GM03348 (cell line): ENCODE measurements around the gene DUOXA2.
"Not testable (repeated sequence)": the region's sequence is repeated elsewhere in the genome, so short reads cannot be mapped to it uniquely, and the experiment has no call there.

ENCODE experiments used
- DNase-seq: peaks from one replicate; pipeline ENCODE4 v3.0.0; 2012; ENCODE audit warnings: low spot score

DUOXA2 gene

GRCh38 chr15:45097466-45097865 lies 16.7 kb upstream of the DUOXA2 start:
- DNase-seq: no peak

- DNase-seq: no peak
These were observed 14.5 kb upstream of the DUOXA2 start for GRCh38 chr15:45099549-45100165.

- no peak for DNase-seq
These were observed 13.1 kb upstream of the DUOXA2 start for GRCh38 chr15:45100884-45101625.

DNA sequence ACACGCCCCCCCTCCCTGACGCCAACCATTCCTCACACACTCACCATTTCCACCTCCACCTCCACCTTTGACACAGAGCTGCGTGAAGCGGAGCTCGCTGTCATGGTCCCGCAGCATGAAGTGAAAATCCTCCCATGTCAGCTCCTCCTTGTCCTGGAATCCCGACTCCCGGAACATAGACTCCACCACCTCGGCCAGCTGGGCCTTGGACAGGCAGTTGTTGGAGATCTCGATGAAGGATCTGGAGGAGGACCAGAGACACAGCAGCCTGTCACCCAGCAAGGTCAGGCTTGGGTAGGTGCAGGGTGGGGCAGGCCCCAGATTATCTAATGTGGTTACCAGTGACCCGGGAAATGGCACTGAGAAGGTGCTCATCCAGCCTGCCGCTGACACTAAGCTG lies 12.4 kb upstream of the DUOXA2 start:
- no peak for DNase-seq

GRCh38 chr15:45102226-45102625 lies 11.9 kb upstream of the DUOXA2 start:
- DNase-seq: no peak

DNA sequence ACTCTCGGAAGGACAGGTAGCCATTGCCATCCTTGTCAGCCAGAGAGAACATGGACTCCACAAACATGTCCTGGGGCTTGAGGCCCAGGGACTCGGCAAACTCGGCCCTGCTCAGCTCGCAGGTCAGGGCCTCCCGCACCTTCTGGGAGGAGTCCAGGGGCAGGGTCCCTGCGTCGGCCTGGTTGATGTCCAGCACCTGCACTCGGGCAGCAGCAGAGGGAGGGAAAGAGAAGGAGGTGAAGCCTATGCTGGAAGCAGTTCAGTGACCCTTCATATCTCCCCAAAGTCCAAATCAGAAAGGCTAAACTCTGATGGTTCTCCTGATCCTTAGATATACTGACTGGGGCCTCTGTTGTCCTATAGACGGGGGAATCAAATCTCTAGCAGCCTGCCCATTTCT lies 10.0 kb upstream of the DUOXA2 start:
- DNase-seq: not testable (repeated sequence)

DNA sequence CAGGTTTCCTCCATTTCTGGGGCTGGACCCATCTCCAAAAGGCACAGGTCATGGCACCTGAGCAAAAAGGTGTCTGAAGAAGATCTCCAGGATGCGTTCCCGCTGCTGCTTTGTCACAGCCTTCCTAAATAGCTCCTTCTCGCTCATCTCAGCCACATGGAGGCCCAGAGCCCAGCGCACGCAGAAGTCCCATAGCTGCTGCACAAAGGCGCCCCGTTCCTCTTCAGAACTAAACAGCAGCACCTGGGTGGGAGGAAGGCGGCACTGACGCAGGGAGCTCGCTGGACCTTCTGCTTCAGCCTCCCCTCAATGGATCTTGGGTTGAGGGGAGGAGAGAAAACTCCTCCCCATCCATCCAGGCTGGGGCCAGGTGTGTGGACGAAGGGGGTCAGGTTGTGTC lies 8.5 kb upstream of the DUOXA2 start:
- no peak for DNase-seq

DNA sequence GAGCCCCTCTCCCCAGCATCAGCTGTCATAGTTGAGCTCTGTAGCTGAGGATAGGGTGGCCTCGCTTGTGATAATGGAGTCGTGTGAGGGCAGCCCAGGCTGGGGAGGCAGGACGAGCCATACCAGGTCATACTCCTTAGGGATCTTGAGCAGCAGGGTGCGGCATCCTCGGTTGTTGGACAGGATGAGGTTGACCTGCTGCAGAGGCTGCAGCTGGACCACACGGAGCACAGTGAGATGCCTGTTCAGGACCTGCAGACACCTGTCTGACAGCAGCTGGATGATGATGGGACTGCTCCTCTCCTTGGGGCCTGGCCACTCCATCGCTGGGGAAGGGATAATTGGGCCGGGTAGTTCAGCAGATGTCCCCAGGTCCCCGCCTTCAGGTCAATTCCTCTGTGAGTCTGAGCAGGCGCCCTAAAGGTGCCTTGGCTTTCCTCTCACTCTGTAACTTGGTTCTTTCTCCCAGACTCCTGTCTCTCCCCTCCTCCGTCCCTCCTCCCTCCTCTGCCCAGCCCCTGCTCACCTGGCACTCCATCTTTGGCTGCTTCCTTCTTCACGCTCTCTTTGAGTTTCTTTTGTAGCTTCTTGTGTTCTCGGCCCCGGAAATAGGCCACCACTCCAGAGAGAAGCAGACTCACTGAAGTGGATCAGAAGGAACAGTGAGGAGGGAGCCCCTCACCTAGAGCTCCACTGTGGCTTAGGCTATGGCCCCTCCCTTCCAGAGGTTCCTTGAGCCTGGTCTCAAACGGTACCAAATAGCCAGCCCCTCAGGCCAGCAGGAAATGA lies 7.9 kb upstream of the DUOXA2 start:
- DNase-seq: no peak

DNA sequence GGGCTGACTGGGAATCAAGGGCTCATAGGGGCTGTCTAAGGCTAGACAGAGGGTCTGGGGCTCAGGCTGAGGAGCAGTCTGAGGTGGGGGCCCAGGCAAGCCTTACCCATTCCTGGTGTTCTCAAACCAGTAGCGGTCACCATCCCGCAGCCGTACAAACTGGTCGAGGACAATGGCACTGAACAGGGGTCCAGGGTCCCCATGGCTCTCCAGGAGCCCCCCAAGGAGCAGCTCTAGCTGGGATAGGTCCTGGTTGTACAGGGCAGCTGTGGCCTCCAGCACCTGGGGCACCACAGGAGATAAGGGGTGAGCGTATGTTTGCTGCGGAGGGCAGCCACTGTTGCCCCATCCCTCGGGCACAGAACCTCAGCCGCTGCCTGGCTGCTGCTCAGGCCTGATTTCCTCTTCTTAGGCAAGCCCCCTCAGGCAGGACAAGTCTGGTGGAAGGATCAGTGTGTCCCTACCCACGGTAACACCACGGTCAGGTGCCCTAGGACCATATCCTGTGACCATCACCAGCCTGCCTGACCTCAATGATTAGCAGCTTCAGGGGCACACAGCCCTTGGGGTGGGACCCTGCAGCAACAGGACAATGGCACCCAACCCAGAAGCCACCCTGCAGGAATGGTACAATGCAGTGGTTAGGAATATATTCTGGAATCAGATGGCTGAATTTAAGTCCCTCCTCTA lies 6.0 kb upstream of the DUOXA2 start:
- DNase-seq: no peak

GRCh38 chr15:45110256-45110820 lies 3.8 kb upstream of the DUOXA2 start:
- no peak for DNase-seq

GRCh38 chr15:45111390-45112142 lies 2.6 kb upstream of the DUOXA2 start:
- no peak for DNase-seq

DNA sequence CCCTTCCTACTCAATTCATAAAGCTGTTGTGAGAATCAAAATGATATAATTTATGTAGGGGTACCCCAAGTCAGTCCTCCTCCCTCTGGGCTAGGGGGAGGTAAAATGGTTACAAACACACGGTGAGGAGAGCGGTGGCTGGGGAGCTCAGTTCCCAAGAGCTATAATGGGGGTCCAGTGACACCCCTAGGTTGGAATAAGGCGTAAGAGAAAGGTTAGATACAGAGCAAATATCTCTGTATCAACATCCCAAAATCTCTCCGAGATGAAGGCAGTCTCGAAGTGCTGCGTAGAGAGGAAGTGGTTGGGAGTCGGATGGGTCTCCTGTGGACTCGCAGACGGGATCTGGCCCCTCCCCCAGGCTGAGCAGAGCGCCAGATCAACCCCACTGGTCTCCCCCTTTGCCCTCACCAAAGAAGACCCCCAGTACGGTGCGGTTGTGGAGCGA lies 2.0 kb upstream of the DUOXA2 start:
- no peak for DNase-seq

DNA sequence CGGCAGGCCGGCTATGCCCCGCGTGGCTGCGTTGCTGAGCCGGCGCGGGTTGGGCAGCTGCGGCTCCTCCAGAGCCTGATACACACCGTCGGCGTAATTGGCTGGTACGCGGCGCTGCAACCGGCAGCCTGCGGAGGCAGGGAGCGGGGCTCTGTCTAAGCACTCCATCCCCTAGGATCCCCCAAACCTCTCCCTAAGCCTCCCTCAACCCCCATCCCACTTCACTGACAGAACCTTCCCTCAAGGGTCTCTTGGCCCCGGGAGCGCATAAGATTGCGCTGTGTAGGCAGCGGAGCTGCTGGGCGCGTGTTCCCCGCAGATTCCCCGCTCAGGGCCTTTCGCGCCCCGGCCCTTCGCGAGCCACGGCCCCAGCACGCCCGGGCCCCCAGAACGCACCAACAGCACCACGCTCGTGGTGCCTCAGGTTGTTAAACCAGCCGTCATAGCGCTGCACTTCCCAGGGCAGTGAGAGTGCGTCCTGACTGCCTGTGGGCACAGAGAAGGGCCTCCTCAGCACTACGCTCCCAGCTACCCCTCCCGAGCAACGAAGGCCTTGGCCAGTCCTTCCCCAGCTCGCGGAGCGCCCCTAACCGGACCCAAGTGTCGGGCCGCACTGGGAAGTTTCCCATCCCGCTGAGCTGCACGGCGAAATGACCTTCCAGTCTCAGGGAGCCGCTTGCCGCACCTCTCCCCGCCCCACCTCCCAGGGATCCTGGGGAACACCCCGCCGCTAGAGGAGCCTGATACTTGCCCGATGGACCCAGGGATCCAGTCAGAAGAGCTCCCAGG lies 1.3 kb upstream of the DUOXA2 start:
- no peak for DNase-seq

GRCh38 chr15:45113380-45113990 lies 641 bp upstream of the DUOXA2 start:
- DNase-seq: no peak

DNA sequence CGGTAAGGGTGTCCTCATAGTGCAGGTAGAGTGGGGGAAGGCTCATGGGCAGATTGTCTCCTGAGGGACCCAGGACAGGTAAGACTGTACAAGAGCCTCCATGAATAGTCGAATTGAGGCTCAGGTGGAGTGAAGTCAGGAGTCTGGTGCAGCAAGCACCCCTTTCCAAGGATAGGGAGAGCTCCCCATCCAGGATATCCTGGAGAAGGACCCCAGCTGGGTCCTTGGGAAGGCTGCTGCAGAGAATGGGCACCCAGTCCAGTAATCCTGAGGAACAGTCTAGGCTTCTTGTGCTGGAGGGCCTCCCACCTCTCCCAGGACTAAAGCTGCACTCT lies 592 bp downstream of the DUOXA2 start:
- DNase-seq: no peak

DNA sequence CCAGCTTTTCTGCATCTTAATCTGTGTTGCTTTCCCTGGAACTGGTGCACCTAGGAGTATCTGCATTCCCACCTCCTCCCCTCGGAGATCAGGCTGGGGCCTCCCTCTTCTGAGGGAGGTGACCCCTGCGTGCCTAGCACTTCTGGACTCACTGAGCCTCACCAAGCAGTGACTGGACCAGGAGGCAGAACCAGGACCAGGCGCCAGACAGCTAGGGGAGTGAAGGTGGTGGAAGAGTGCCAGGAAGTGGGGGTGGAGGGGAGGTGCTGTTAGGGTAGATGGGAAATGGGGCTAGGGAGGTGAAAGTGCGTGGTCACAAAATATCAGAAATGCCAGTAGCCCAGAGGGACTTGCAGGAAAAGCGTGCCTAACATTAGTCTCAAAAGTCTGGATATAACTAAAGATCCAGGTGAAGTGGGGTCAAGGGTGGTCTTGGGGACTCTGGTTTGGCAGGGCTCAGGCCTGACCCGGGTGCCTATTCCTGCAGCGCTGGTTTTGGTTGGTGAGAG lies 1.2 kb downstream of the DUOXA2 start:
- no peak for DNase-seq

DNA sequence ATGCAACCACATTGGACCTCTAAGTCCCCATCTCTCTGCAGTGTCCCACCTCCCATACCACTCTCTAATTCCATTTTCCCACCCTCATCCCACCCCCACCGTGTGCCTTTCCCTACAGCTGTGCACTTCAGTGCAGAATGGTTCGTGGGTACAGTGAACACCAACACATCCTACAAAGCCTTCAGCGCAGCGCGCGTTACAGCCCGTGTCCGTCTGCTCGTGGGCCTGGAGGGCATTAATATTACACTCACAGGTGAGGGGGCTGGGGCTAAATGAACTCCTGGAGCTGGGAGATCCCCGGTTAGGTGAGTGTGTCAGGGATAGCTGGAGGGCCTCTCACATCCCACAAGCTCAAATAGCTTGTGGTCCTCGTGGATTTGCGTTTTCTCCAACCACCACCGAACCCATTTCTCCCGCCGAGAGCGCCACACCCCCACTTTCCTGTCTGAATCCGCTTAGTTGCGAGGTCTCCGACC lies 1.9 kb downstream of the DUOXA2 start:
- DNase-seq: no peak

DNA sequence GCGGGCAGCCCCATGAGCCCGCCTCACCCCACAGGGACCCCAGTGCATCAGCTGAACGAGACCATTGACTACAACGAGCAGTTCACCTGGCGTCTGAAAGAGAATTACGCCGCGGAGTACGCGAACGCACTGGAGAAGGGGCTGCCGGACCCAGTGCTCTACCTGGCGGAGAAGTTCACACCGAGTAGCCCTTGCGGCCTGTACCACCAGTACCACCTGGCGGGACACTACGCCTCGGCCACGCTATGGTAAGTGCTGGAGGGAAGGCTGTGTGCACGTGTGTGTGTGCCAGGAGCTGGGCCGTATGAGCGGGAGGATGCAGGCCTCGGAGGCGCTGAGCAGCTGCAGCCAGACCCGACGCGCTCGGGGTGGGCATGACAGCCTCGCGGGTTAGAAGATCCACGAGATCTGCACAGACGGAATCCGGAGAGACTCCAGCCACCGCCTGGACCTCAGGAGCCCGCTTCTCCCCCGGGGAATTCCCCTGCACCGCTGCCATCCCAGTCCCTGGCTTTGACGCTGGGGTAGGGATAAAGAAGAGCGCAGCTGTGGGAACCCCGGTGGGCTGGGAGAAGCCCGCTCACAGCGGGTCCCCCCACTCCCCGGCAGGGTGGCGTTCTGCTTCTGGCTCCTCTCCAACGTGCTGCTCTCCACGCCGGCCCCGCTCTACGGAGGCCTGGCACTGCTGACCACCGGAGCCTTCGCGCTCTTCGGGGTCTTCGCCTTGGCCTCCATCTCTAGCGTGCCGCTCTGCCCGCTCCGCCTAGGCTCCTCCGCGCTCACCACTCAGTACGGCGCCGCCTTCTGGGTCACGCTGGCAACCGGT lies 2.6 kb downstream of the DUOXA2 start:
- DNase-seq: no peak
